Measurements from ENCODE around the gene TRDMT1. TPM values are rescaled to one million over a fixed set of nuclear protein-coding genes. Genes with fewer than 3 reads are reported as not detected.

The TRDMT1 gene
- total and polyA plus RNA-seq, 8 donors, result 1.4 to 3.9 (median 2.9) TPM

- FAIRE-seq (no peak), DNase-seq (no peak), ATAC-seq (no peak)
- intact Hi-C loops (cut with DNase I), result no loop called here
- Histone ChIP-seq H3K9me3 (no peaks in the 10 kb centered on the region), H3K36me3 (no peaks in the 10 kb centered on the region), H3K4me1 (no peaks in the 10 kb centered on the region), H3K27me3 (no peaks in the 10 kb centered on the region), H3K4me3 (no peak overlapping the region), H3K27ac (no peak overlapping the region)
- WGBS, 2 donors, result 93 to 96% methylated on average over 2 of the region's 2 CpGs
- TF ChIP-seq, protein P1, sequence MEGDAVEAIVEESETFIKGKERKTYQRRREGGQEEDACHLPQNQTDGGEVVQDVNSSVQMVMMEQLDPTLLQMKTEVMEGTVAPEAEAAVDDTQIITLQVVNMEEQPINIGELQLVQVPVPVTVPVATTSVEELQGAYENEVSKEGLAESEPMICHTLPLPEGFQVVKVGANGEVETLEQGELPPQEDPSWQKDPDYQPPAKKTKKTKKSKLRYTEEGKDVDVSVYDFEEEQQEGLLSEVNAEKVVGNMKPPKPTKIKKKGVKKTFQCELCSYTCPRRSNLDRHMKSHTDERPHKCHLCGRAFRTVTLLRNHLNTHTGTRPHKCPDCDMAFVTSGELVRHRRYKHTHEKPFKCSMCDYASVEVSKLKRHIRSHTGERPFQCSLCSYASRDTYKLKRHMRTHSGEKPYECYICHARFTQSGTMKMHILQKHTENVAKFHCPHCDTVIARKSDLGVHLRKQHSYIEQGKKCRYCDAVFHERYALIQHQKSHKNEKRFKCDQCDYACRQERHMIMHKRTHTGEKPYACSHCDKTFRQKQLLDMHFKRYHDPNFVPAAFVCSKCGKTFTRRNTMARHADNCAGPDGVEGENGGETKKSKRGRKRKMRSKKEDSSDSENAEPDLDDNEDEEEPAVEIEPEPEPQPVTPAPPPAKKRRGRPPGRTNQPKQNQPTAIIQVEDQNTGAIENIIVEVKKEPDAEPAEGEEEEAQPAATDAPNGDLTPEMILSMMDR (IDR thresholded peaks at IDR 0.05), result no peak
Measured at GRCh38 chr10:17183110-17183509, 18.4 kb downstream of the TRDMT1 start.

GRCh38 chr10:17181751-17182150, 19.7 kb downstream of the TRDMT1 start:
- Histone ChIP-seq H3K4me1 (no peaks in the 10 kb centered on the region), H3K36me3 (no peaks in the 10 kb centered on the region), H3K27me3 (no peaks in the 10 kb centered on the region), H3K27ac (no peak overlapping the region), H3K9me3 (no peaks in the 10 kb centered on the region), H3K4me3 (no peak overlapping the region)
- TF ChIP-seq, protein P1 (IDR thresholded peaks at IDR 0.05), result no peak
- intact Hi-C loops (cut with DNase I), result no loop called here
- WGBS, 2 donors, result 43 to 46% methylated on average over 3 of the region's 3 CpGs
- DNase-seq (no peak), FAIRE-seq (no peak), ATAC-seq (no peak)

GRCh38 chr10:17181110-17181509, 20.4 kb downstream of the TRDMT1 start:
- FAIRE-seq, result no peak
- no peak for ATAC-seq
- Histone ChIP-seq H3K36me3 (no peaks in the 10 kb centered on the region), H3K4me1 (no peaks in the 10 kb centered on the region), H3K9me3 (no peaks in the 10 kb centered on the region), H3K27ac (no peak overlapping the region), H3K27me3 (no peaks in the 10 kb centered on the region), H3K4me3 (no peak overlapping the region)
- intact Hi-C loops (cut with DNase I), result no loop called here
- TF ChIP-seq, protein P1 (IDR thresholded peaks at IDR 0.05), result no peak
- 85 to 97% methylated on average over 5 of the region's 5 CpGs for WGBS, 2 donors
- DNase-seq, result no peak

DNA sequence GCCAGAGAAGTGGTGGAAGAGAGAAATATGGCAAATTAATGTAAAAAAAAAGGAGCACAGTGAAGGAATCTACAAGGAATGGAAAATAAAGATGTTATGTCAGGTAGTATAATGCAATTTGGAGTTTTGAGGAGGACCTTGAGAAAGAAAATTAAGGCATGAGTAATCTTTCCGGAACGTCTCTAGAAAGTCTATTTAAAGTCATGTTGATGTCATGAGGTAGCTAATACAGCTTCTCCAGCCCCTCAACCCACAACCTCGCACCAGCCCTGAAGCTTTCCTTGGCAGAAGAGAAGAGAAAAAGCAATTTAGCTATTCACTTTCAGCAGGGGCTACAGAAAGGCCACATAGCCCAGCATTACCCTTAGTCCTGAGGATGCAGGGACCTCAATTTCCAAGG, 22.5 kb downstream of the TRDMT1 start:
- Histone ChIP-seq H3K27me3 (no peaks in the 10 kb centered on the region), H3K4me3 (no peak overlapping the region), H3K4me1 (no peaks in the 10 kb centered on the region), H3K9me3 (no peaks in the 10 kb centered on the region), H3K36me3 (no peaks in the 10 kb centered on the region), H3K27ac (no peak overlapping the region)
- WGBS, 2 donors, result 86 to 87% methylated on average over 3 of the region's 3 CpGs
- intact Hi-C loops (cut with DNase I), result no loop called here
- FAIRE-seq, result no peak
- no peak for DNase-seq
- TF ChIP-seq, protein P1 (IDR thresholded peaks at IDR 0.05), result no peak
- ATAC-seq, result no peak

- 90 to 98% methylated on average over 1 of the region's 1 CpG for WGBS, 2 donors
Measured at GRCh38 chr10:17178006-17178405, 23.5 kb downstream of the TRDMT1 start.

More at GRCh38 chr10:17178006-17178405, 23.5 kb downstream of the TRDMT1 start:
- ATAC-seq (no peak), FAIRE-seq (no peak), DNase-seq (no peak)
- Histone ChIP-seq H3K27ac (no peak overlapping the region), H3K9me3 (no peaks in the 10 kb centered on the region), H3K4me1 (no peaks in the 10 kb centered on the region), H3K4me3 (no peak overlapping the region), H3K36me3 (no peaks in the 10 kb centered on the region), H3K27me3 (no peaks in the 10 kb centered on the region)
- intact Hi-C loops (cut with DNase I), result no loop called here
- TF ChIP-seq, protein P1 (IDR thresholded peaks at IDR 0.05), result no peak

Data from pancreas (tissue), 10 donors.